Heart left ventricle (tissue), 16 donors: ENCODE results near the gene ERH. TPM values are rescaled to one million over a fixed set of nuclear protein-coding genes. Genes with fewer than 3 reads are reported as not detected.

ENCODE experiments used
- ATAC-seq, 4 donors: fragments of 200-7000 bp; cut with Tn5 transposase; one replicate each; pipeline ENCODE4 v1.9.1; 2020 to 2022; ENCODE audit warnings: moderate library complexity in 4 of 4, mild to moderate bottlenecking in 3 of 4, moderate number of reproducible peaks in 1 of 4
- DNase-seq, 5 donors: peaks; one replicate each; pipeline ENCODE4 v3.0.0-alpha.2; 2020
- H3K27ac ChIP-seq, 12 donors: fragments of 200-600 bp; sonication (generic) in 4 of 12; one replicate each; pipeline versions ENCODE4 v1.5.0 to v1.8.0; 2016 to 2022; ENCODE audit warnings: mild to moderate bottlenecking in 2 of 12
- H3K27me3 ChIP-seq, 9 donors: fragments of 200-600 bp; sonication (generic) in 2 of 9; one replicate each; pipeline versions ENCODE4 v1.5.1 to v1.8.0; 2016 to 2022; ENCODE audit warnings: mild to moderate bottlenecking in 3 of 9
- H3K36me3 ChIP-seq, 9 donors: fragments of 200-600 bp; sonication (generic) in 2 of 9; one replicate each; pipeline versions ENCODE4 v1.5.0 to v1.8.0; 2018 to 2022; ENCODE audit warnings: mild to moderate bottlenecking in 2 of 9
- H3K4me1 ChIP-seq, 12 donors: fragments of 200-600 bp; sonication (generic) in 4 of 12; one replicate each; pipeline versions ENCODE4 v1.5.0 to v1.8.0; 2016 to 2022; ENCODE audit warnings: mild to moderate bottlenecking in 3 of 12
- H3K4me3 ChIP-seq, 12 donors: fragments of 200-600 bp; sonication (generic) in 4 of 12; one replicate each; pipeline versions ENCODE4 v1.5.0 to v1.8.0; 2017 to 2022; ENCODE audit warnings: mild to moderate bottlenecking in 9 of 12, moderate library complexity in 4 of 12
- H3K9me3 ChIP-seq, 12 donors: fragments of 200-600 bp; sonication (generic) in 4 of 12; one replicate each; pipeline versions ENCODE4 v1.5.0 to v1.8.0; 2016 to 2022; ENCODE audit warnings: mild to moderate bottlenecking in 1 of 12
- CTCF ChIP-seq, 12 donors: fragments of 200-600 bp; sonication (generic) in 4 of 12; IDR thresholded peaks; one replicate each; pipeline versions ENCODE4 v1.5.0 to v1.8.0; 2018 to 2022; ENCODE audit warnings: antibody characterized with exemption in 12 of 12, mild to moderate bottlenecking in 5 of 12
- POLR2A ChIP-seq, 2 donors: fragments of 450-650 bp; IDR thresholded peaks; one replicate each; pipeline ENCODE4 v1.6.1; 2017; ENCODE audit warnings: antibody characterized with exemption in 2 of 2, mild to moderate bottlenecking in 2 of 2, moderate library complexity in 2 of 2
- WGBS, 4 donors: extraction: QIAGEN DNeasy Blood & Tissue Kit in 2 of 4; methylation state at CpG; one replicate each; pipeline versions ENCODE4 v1.1.5 to v1.1.7; 2013 to 2018; 5-methylcytosine and 5-hydroxymethylcytosine counted together
- intact Hi-C, 10 donors: fragments of 100-400 bp; cut with DNase I; formaldehyde crosslinking; loops; one replicate each; pipeline versions ENCODE4 v1.11.1 to v1.14.2; 2022
- polyA plus RNA-seq, 2 donors: library from polyadenylated mRNA; stranded (reverse); fragments of 200-250 nt; gene quantifications; one replicate each; pipeline ENCODE4 v1.2.3, GENCODE V29; 2013
- total RNA-seq, 9 donors: library from RNA; depleted of rRNA in 2 of 9; stranded (reverse); fragments of >200 nt in 2 of 9; fragmentation: NEBNext Ultra II Directional in 3 of 9; extraction: Animal tissue kit (Norgen Biotek cat#: 25700) in 3 of 9; gene quantifications; one replicate each; pipeline versions ENCODE4 v1.1.0 to v1.2.4, GENCODE V29; 2016 to 2023
- donor health status: ischemic (EF 13 %, LVEDD 7.1; RV severe dilation, severe dysfunction).
- donor health status: healthy with polysubstance abuse.
- donor health status: DM: no; HTN: yes; CAD: no.
- donor health status: DM: no; HTN: no; CAD: no.
- donor health status: ischemic (EF 25% LVEDD 6.9; RV normal size, moderate dysfunction).
- donor health status: ischemic (EF 25% LVEDD 5.7; RV mildly dilated, moderate dysfunction).
- donor health status: healthy.
- donor health status: DM: yes; HTN: yes; CAD: no.
- donor health status: ischemic (EF 35%, LVEDD 5.7; RV mildly dilated, moderate dysfunction).
- donor health status: nonischemic (EF 11% LVEDD 7.7; RV severe dilation, severe dysfunction).
- donor health status: DM: yes; HTN: yes; CAD: no.
- donor health status: PGD.
- donor health status: ischemic (EF 29% LVEDD 5.4; RV normal size, mild dysfunction).
- donor health status: nonischemic (EF 23%, LVEDD 6.1; RV moderate dilation, normal function).

ERH gene
- total and polyA plus RNA-seq, 11 donors = 44.3 to 147 (median 128) TPM

GRCh38 chr14:69404478-69404877, 6.4 kb upstream of the ERH start:
- no peak overlapping the region for H3K27ac ChIP-seq
- H3K27me3 ChIP-seq = no peaks in the 10 kb centered on the region
- H3K4me3 ChIP-seq = no peak overlapping the region
- 95 to 98% (median 96%) methylated on average over 3 of the region's 3 CpGs for WGBS, 4 donors
- TF ChIP-seq CTCF (IDR thresholded peaks at IDR 0.05) (no peak), POLR2A (IDR thresholded peaks at IDR 0.05) (no peak)
- intact Hi-C loops = no loop called here
- no peaks in the 10 kb centered on the region for H3K9me3 ChIP-seq
- H3K4me1 ChIP-seq = peaks cover 4 to 32% (median 24%) of the 10 kb centered on the region in 12 donors
- DNase-seq (no peak), ATAC-seq (no peak)
- H3K36me3 ChIP-seq = no peaks in the 10 kb centered on the region

GRCh38 chr14:69401841-69402240, 3.7 kb upstream of the ERH start:
- TF ChIP-seq CTCF (IDR thresholded peaks at IDR 0.05) = no peak
- TF ChIP-seq POLR2A (IDR thresholded peaks at IDR 0.05) = no peak
- WGBS, 4 donors = 77 to 87% (median 86%) methylated on average over 2 of the region's 2 CpGs
- peaks cover 6 to 44% (median 36%) of the 10 kb centered on the region in 12 donors for H3K4me1 ChIP-seq

GRCh38 chr14:69400154-69400553, 2.1 kb upstream of the ERH start:
- peak overlapping the region in 9 of 12 donors; percentile 77 to 95 (median 85) for H3K4me3 ChIP-seq
- H3K4me1 ChIP-seq = peaks cover 10 to 57% (median 45%) of the 10 kb centered on the region in 12 donors
- DNase-seq (no peak), ATAC-seq (no peak)
- intact Hi-C loops = no loop called here
- no peaks in the 10 kb centered on the region for H3K27me3 ChIP-seq
- WGBS, 4 donors = 85 to 86% (median 86%) methylated on average over 6 of the region's 6 CpGs
- H3K27ac ChIP-seq = no peak overlapping the region
- TF ChIP-seq CTCF (IDR thresholded peaks at IDR 0.05) (no peak), POLR2A (IDR thresholded peaks at IDR 0.05) (no peak)
- no peaks in the 10 kb centered on the region for H3K9me3 ChIP-seq
- H3K36me3 ChIP-seq = peaks cover 0 to 14% (median 12%) of the 10 kb centered on the region in 9 donors

More at GRCh38 chr14:69401841-69402240, 3.7 kb upstream of the ERH start:
- Histone ChIP-seq H3K9me3 (no peaks in the 10 kb centered on the region), H3K36me3 (no peaks in the 10 kb centered on the region), H3K27me3 (no peaks in the 10 kb centered on the region), H3K27ac (no peak overlapping the region), H3K4me3 (no peak overlapping the region)
- ATAC-seq = no peak
- no peak for DNase-seq
- intact Hi-C loops = no loop called here

GRCh38 chr14:69399750-69400149, 1.7 kb upstream of the ERH start:
- H3K4me3 ChIP-seq = peak overlapping the region in 10 of 12 donors; percentile 77 to 95 (median 82)
- no peak for ATAC-seq
- intact Hi-C loops = loop anchor here in 3 of 10 donors (2.0 to 10.0 kb wide), 3 partner anchors 63 to 265 kb away; no protein-coding TSS in a partner anchor
- no peaks in the 10 kb centered on the region for H3K27me3 ChIP-seq
- H3K36me3 ChIP-seq = peaks cover 0 to 18% (median 16%) of the 10 kb centered on the region in 9 donors
- H3K27ac ChIP-seq = no peak overlapping the region
- peaks cover 10 to 58% (median 45%) of the 10 kb centered on the region in 12 donors for H3K4me1 ChIP-seq
- no peak for DNase-seq
- WGBS, 4 donors = 89 to 96% (median 93%) methylated on average over 8 of the region's 8 CpGs
- no peak for TF ChIP-seq CTCF (IDR thresholded peaks at IDR 0.05)
- no peak for TF ChIP-seq POLR2A (IDR thresholded peaks at IDR 0.05)
- no peaks in the 10 kb centered on the region for H3K9me3 ChIP-seq
